GM23338 (cell line): ENCODE results near the gene SYTL1. TPM values are rescaled to one million over a fixed set of nuclear protein-coding genes. Genes with fewer than 3 reads are reported as not detected.

Source experiments
- ATAC-seq: fragments of 200-7000 bp; cut with Tn5 transposase; 3 replicates; pipeline ENCODE4 v1.9.1; 2020
- DNase-seq: peaks from one replicate; pipeline ENCODE4 v3.0.0-alpha.2; 2015; ENCODE audit warnings: low spot score
- H2AFZ ChIP-seq: fragments of 200-600 bp; sonication (generic); 2 replicates; pipeline ENCODE4 v1.8.0; 2016; ENCODE audit warnings: antibody characterized with exemption, mild to moderate bottlenecking, moderate library complexity
- H3F3A ChIP-seq: fragments of 200-600 bp; sonication (generic); replicated peaks from 2 replicates; pipeline ENCODE4 v1.8.0; 2017; ENCODE audit warnings: antibody characterized with exemption, mixed run types, low read depth
- H3K27ac ChIP-seq: fragments of 200-600 bp; sonication (generic); 2 replicates; pipeline ENCODE4 v1.6.1; 2016; ENCODE audit warnings: low read depth
- H3K27me3 ChIP-seq: fragments of 200-600 bp; sonication (generic); 2 replicates; pipeline ENCODE4 v1.8.0; 2016; ENCODE audit warnings: mild to moderate bottlenecking, mixed run types, moderate library complexity; ENCODE audit not compliant: insufficient read depth
- H3K36me3 ChIP-seq: fragments of 200-600 bp; sonication (generic); 2 replicates; pipeline ENCODE4 v1.8.0; 2016; ENCODE audit warnings: mild to moderate bottlenecking; ENCODE audit not compliant: insufficient read depth
- H3K4me1 ChIP-seq: fragments of 200-600 bp; sonication (generic); 2 replicates; pipeline ENCODE4 v1.8.0; 2016; ENCODE audit warnings: mild to moderate bottlenecking, moderate library complexity; ENCODE audit not compliant: insufficient read depth
- H3K4me2 ChIP-seq: fragments of 200-600 bp; sonication (generic); 2 replicates; pipeline ENCODE4 v1.7.1; 2017; ENCODE audit warnings: mixed run types
- H3K4me3 ChIP-seq: fragments of 200-600 bp; sonication (generic); 2 replicates; pipeline ENCODE4 v1.6.1; 2016; ENCODE audit warnings: mixed run types
- H3K79me2 ChIP-seq: fragments of 200-600 bp; sonication (generic); replicated peaks from 2 replicates; pipeline ENCODE4 v1.8.0; 2017; ENCODE audit warnings: mild to moderate bottlenecking; ENCODE audit not compliant: insufficient read depth
- H3K9me2 ChIP-seq: fragments of 200-600 bp; sonication (generic); 2 replicates; pipeline ENCODE4 v1.8.0; 2017; ENCODE audit not compliant: insufficient read depth
- H4K20me1 ChIP-seq: fragments of 200-600 bp; sonication (generic); replicated peaks from 2 replicates; pipeline ENCODE4 v1.8.0; 2017; ENCODE audit warnings: mild to moderate bottlenecking; ENCODE audit not compliant: insufficient read depth
- H3K27ac Mint-ChIP-seq: 2 replicates; pipeline ENCODE4 v1.8.0; 2020; ENCODE audit warnings: inconsistent platforms, mild to moderate bottlenecking, moderate library complexity, mixed read lengths
- H3K27me3 Mint-ChIP-seq: 3 replicates; pipeline ENCODE4 v1.8.0; 2022; ENCODE audit warnings: low read depth, mild to moderate bottlenecking, moderate library complexity, mixed read lengths, inconsistent platforms; ENCODE audit not compliant: insufficient read depth, poor library complexity
- H3K36me3 Mint-ChIP-seq: 3 replicates; pipeline ENCODE4 v1.8.0; 2021; ENCODE audit warnings: low read depth, mild to moderate bottlenecking, inconsistent platforms, moderate library complexity, mixed read lengths
- H3K4me1 Mint-ChIP-seq: 3 replicates; pipeline ENCODE4 v1.8.0; 2020; ENCODE audit warnings: mild to moderate bottlenecking, inconsistent platforms, mixed read lengths
- H3K4me3 Mint-ChIP-seq: 3 replicates; pipeline ENCODE4 v1.8.0; 2021; ENCODE audit warnings: moderate library complexity, mild to moderate bottlenecking, inconsistent platforms, mixed read lengths
- H3K9me3 Mint-ChIP-seq: 3 replicates; pipeline ENCODE4 v1.8.0; 2020; ENCODE audit warnings: moderate library complexity, mild to moderate bottlenecking, inconsistent platforms, mixed read lengths
- CREB1 ChIP-seq: fragments of 250-450 bp; sonication (Bioruptor Pico); IDR thresholded peaks from 2 replicates; pipeline ENCODE4 v1.5.0; 2020; ENCODE audit warnings: low read depth, mild to moderate bottlenecking, moderate library complexity
- ETS1 ChIP-seq: IDR thresholded peaks from 2 replicates; pipeline ENCODE4 v1.6.1; 2016; ENCODE audit warnings: antibody characterized with exemption
- EZH2 ChIP-seq: fragments of 200-600 bp; sonication (generic); IDR thresholded peaks from one replicate; pipeline ENCODE4 v1.8.0; 2017; ENCODE audit warnings: antibody characterized with exemption, mild to moderate bottlenecking, low read depth; ENCODE audit not compliant: unreplicated experiment
- EZH2phosphoT487 ChIP-seq: fragments of 200-600 bp; sonication (generic); IDR thresholded peaks from one replicate; pipeline ENCODE4 v1.8.1; 2018; ENCODE audit warnings: antibody characterized with exemption; ENCODE audit not compliant: unreplicated experiment
- JUNB ChIP-seq: IDR thresholded peaks from one replicate; pipeline ENCODE4 v1.6.1; 2016; ENCODE audit warnings: antibody characterized with exemption; ENCODE audit not compliant: unreplicated experiment
- NANOG ChIP-seq: IDR thresholded peaks from 2 replicates; pipeline ENCODE4 v1.6.1; 2016; ENCODE audit warnings: antibody characterized with exemption, borderline replicate concordance
- POLR2AphosphoS5 ChIP-seq: IDR thresholded peaks from 2 replicates; pipeline ENCODE4 v1.6.1; 2016; ENCODE audit warnings: antibody characterized with exemption, low read depth
- STAT1 ChIP-seq: IDR thresholded peaks from one replicate; pipeline ENCODE4 v1.6.1; 2016; ENCODE audit warnings: antibody characterized with exemption; ENCODE audit not compliant: unreplicated experiment
- ZNF331 ChIP-seq: fragments of 250-450 bp; sonication (Bioruptor Pico); IDR thresholded peaks from 2 replicates; pipeline ENCODE4 v1.5.0; 2020; ENCODE audit warnings: low read depth, mild to moderate bottlenecking, moderate library complexity
- polyA plus RNA-seq: library from polyadenylated mRNA; unstranded; fragments of >200 nt; fragmentation: Nextera tagmentation; extraction: Ambion mirVana; gene quantifications from 2 replicates; pipeline ENCODE4 v1.2.1, GENCODE V29; 2016
- total RNA-seq: library from RNA; depleted of rRNA; stranded (reverse); fragments of >200 nt; shearing (Covaris generic); gene quantifications from 2 replicates; pipeline ENCODE4 v1.2.3, GENCODE V29; 2014
- TF ChIP-seq, protein P1 (sequence below), 2 experiments: fragments of 200-600 bp in 1 of 2; sonication (generic) in 1 of 2; conservative IDR thresholded peaks; 2 replicates each; pipeline versions ENCODE4 v1.5.1 to v1.6.1; 2016 to 2017; ENCODE audit warnings: antibody characterized with exemption in 2 of 2, low read depth in 2 of 2, mild to moderate bottlenecking in 2 of 2, moderate library complexity in 1 of 2
- TF ChIP-seq, protein P2 (sequence below): IDR thresholded peaks from one replicate; pipeline ENCODE4 v1.6.1; 2018; ENCODE audit warnings: antibody characterized with exemption; ENCODE audit not compliant: unreplicated experiment

The SYTL1 gene
- total and polyA plus RNA-seq, 2 experiments from 2014 or later = 4.9 to 12.3 TPM

DNA sequence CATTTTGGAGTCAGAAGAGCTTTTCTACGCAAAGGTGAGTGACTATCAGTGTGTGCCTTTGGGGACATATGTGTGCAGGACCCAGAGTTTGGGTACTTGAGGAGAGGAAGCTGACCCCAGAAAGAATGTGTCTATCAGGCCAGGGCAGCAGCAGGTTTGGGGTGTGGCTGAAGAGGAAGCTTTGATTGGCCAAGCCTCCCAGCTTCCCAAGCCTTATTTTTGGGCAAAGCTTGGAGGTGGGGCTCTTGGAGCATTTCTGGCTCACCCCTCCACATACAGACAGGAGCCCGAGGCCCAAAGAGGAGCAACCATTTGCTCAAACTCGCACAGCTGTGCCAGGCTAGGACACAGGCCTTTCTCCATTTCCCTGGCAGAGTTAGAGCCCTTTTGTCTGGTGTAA, 55.3 kb downstream of the SYTL1 start (continued):
- TF ChIP-seq JUNB = no peak
- no peak for TF ChIP-seq EZH2phosphoT487
- no peak for TF ChIP-seq ETS1
- TF ChIP-seq, protein P1, sequence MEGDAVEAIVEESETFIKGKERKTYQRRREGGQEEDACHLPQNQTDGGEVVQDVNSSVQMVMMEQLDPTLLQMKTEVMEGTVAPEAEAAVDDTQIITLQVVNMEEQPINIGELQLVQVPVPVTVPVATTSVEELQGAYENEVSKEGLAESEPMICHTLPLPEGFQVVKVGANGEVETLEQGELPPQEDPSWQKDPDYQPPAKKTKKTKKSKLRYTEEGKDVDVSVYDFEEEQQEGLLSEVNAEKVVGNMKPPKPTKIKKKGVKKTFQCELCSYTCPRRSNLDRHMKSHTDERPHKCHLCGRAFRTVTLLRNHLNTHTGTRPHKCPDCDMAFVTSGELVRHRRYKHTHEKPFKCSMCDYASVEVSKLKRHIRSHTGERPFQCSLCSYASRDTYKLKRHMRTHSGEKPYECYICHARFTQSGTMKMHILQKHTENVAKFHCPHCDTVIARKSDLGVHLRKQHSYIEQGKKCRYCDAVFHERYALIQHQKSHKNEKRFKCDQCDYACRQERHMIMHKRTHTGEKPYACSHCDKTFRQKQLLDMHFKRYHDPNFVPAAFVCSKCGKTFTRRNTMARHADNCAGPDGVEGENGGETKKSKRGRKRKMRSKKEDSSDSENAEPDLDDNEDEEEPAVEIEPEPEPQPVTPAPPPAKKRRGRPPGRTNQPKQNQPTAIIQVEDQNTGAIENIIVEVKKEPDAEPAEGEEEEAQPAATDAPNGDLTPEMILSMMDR (conservative IDR thresholded peaks at IDR 0.05; ENCODE audit: low read depth in 2 of 2) = no peak
- TF ChIP-seq EZH2 = no peak
- TF ChIP-seq CREB1 (CRISPR knock-in tag) = no peak
- TF ChIP-seq, protein P2, sequence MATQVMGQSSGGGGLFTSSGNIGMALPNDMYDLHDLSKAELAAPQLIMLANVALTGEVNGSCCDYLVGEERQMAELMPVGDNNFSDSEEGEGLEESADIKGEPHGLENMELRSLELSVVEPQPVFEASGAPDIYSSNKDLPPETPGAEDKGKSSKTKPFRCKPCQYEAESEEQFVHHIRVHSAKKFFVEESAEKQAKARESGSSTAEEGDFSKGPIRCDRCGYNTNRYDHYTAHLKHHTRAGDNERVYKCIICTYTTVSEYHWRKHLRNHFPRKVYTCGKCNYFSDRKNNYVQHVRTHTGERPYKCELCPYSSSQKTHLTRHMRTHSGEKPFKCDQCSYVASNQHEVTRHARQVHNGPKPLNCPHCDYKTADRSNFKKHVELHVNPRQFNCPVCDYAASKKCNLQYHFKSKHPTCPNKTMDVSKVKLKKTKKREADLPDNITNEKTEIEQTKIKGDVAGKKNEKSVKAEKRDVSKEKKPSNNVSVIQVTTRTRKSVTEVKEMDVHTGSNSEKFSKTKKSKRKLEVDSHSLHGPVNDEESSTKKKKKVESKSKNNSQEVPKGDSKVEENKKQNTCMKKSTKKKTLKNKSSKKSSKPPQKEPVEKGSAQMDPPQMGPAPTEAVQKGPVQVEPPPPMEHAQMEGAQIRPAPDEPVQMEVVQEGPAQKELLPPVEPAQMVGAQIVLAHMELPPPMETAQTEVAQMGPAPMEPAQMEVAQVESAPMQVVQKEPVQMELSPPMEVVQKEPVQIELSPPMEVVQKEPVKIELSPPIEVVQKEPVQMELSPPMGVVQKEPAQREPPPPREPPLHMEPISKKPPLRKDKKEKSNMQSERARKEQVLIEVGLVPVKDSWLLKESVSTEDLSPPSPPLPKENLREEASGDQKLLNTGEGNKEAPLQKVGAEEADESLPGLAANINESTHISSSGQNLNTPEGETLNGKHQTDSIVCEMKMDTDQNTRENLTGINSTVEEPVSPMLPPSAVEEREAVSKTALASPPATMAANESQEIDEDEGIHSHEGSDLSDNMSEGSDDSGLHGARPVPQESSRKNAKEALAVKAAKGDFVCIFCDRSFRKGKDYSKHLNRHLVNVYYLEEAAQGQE = no peak
- TF ChIP-seq STAT1 = no peak

GRCh38 chr1:27397749-27398148, 55.9 kb downstream of the SYTL1 start:
- Histone ChIP-seq H3K4me3 (no peak overlapping the region), H3K4me2 (peak overlapping the region; percentile 20; the same call in 1 of the 2 replicates), H3K9me2 (no peaks in the 10 kb centered on the region), H4K20me1 (no peaks in the 10 kb centered on the region), H2AFZ (no peak overlapping the region), H3K36me3 (no peaks in the 10 kb centered on the region), H3K79me2 (no peaks in the 10 kb centered on the region), H3K27me3 (no peaks in the 10 kb centered on the region), H3K27ac (no peak overlapping the region), H3F3A (peaks cover 11% of the 10 kb centered on the region; the same call in 1 of the 2 replicates), H3K4me1 (peaks cover 26% of the 10 kb centered on the region)
- ATAC-seq (peak; percentile 6), DNase-seq (peak; percentile 72)
- Mint-ChIP-seq H3K9me3 (no peaks in the 10 kb centered on the region), H3K4me3 (no peak overlapping the region), H3K27me3 (peaks cover 27% of the 10 kb centered on the region), H3K4me1 (peaks cover 45% of the 10 kb centered on the region), H3K27ac (peak overlapping the region; percentile 75; the same call in 1 of the 2 replicates), H3K36me3 (peaks cover 5% of the 10 kb centered on the region; the same call in 1 of the 3 replicates)
- TF ChIP-seq EZH2phosphoT487 = no peak
- TF ChIP-seq ETS1 = no peak
- TF ChIP-seq NANOG = no peak
- TF ChIP-seq ZNF331 (CRISPR knock-in tag) = no peak
- TF ChIP-seq POLR2AphosphoS5 = no peak
- no peak for TF ChIP-seq STAT1
- TF ChIP-seq, protein P2 = no peak
